GDM1 (cell line): Measurements from ENCODE around the gene HDAC9.
"Not testable (repeated sequence)": the region's sequence is repeated elsewhere in the genome, so short reads cannot be mapped to it uniquely, and the experiment has no call there.

Experiments
- DNase-seq: peaks from one replicate; lab custom pipeline; 2025; lab: John Stamatoyannopoulos, UW

The HDAC9 gene

GRCh38 chr7:18975689-18976280 lies 480.2 kb downstream of the HDAC9 start:
- DNase-seq, result no peak

- no peak for DNase-seq
These were observed 481.3 kb downstream of the HDAC9 start for GRCh38 chr7:18976715-18977471.

GRCh38 chr7:18978108-18978495 lies 482.6 kb downstream of the HDAC9 start:
- no peak for DNase-seq

- not testable (repeated sequence) for DNase-seq
These were observed 495.2 kb downstream of the HDAC9 start for GRCh38 chr7:18990700-18991099.

- DNase-seq, result no peak
These were observed 498.6 kb downstream of the HDAC9 start for GRCh38 chr7:18993933-18994668.

- no peak for DNase-seq
These were observed 499.7 kb downstream of the HDAC9 start for GRCh38 chr7:18995270-18995671.

- DNase-seq, result no peak
These were observed 500.4 kb downstream of the HDAC9 start for GRCh38 chr7:18995811-18996426.

GRCh38 chr7:18996583-18996982 lies 501.0 kb downstream of the HDAC9 start:
- no peak for DNase-seq

- no peak for DNase-seq
These were observed 502.1 kb downstream of the HDAC9 start for GRCh38 chr7:18997477-18998150.

GRCh38 chr7:19000410-19000809 lies 504.9 kb downstream of the HDAC9 start:
- no peak for DNase-seq

- DNase-seq, result no peak
These were observed 506.3 kb downstream of the HDAC9 start for GRCh38 chr7:19001854-19002253.

- no peak for DNase-seq
These were observed 513.8 kb downstream of the HDAC9 start for GRCh38 chr7:19009241-19009935.

- DNase-seq, result no peak
These were observed 514.4 kb downstream of the HDAC9 start for GRCh38 chr7:19009936-19010280.

- no peak for DNase-seq
These were observed 515.7 kb downstream of the HDAC9 start for GRCh38 chr7:19011212-19011611.

- no peak for DNase-seq
These were observed 519.5 kb downstream of the HDAC9 start for GRCh38 chr7:19015098-19015497.

- DNase-seq, result no peak
These were observed 520.6 kb downstream of the HDAC9 start for GRCh38 chr7:19016140-19016539.

- DNase-seq, result no peak
These were observed 521.8 kb downstream of the HDAC9 start for GRCh38 chr7:19017374-19017773.

GRCh38 chr7:19020062-19020461 lies 524.5 kb downstream of the HDAC9 start:
- DNase-seq, result no peak

- DNase-seq, result no peak
These were observed 525.2 kb downstream of the HDAC9 start for GRCh38 chr7:19020711-19021110.

GRCh38 chr7:19023477-19023876 lies 527.9 kb downstream of the HDAC9 start:
- DNase-seq, result no peak

- no peak for DNase-seq
These were observed 528.7 kb downstream of the HDAC9 start for GRCh38 chr7:19024261-19024660.

GRCh38 chr7:19026888-19027287 lies 531.3 kb downstream of the HDAC9 start:
- DNase-seq, result no peak
